GM04503 (cell line): Measurements from ENCODE around the gene ADCY10.
A peak's percentile ranks its signal among the peaks of the same experiment; 100 is the strongest.
"Not testable (repeated sequence)": the region's sequence is repeated elsewhere in the genome, so short reads cannot be mapped to it uniquely, and the experiment has no call there.

Source experiments
- DNase-seq: peaks from one replicate; pipeline ENCODE4 v3.0.0-alpha.2; 2012; ENCODE audit warnings: low read depth

The ADCY10 gene, protein sequence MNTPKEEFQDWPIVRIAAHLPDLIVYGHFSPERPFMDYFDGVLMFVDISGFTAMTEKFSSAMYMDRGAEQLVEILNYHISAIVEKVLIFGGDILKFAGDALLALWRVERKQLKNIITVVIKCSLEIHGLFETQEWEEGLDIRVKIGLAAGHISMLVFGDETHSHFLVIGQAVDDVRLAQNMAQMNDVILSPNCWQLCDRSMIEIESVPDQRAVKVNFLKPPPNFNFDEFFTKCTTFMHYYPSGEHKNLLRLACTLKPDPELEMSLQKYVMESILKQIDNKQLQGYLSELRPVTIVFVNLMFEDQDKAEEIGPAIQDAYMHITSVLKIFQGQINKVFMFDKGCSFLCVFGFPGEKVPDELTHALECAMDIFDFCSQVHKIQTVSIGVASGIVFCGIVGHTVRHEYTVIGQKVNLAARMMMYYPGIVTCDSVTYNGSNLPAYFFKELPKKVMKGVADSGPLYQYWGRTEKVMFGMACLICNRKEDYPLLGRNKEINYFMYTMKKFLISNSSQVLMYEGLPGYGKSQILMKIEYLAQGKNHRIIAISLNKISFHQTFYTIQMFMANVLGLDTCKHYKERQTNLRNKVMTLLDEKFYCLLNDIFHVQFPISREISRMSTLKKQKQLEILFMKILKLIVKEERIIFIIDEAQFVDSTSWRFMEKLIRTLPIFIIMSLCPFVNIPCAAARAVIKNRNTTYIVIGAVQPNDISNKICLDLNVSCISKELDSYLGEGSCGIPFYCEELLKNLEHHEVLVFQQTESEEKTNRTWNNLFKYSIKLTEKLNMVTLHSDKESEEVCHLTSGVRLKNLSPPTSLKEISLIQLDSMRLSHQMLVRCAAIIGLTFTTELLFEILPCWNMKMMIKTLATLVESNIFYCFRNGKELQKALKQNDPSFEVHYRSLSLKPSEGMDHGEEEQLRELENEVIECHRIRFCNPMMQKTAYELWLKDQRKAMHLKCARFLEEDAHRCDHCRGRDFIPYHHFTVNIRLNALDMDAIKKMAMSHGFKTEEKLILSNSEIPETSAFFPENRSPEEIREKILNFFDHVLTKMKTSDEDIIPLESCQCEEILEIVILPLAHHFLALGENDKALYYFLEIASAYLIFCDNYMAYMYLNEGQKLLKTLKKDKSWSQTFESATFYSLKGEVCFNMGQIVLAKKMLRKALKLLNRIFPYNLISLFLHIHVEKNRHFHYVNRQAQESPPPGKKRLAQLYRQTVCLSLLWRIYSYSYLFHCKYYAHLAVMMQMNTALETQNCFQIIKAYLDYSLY (N-terminal part only)

GRCh38 chr1:167913895-167914496 is at the start of gene ADCY10:
ADCY10 (minus strand) TSS chr1:167914134; CDS start chr1:167905140, 8,994 bp downstream.
- DNase-seq: no peak

- no peak for DNase-seq
Measured at GRCh38 chr1:167957710-167958109, 43.8 kb upstream of the ADCY10 start.

GRCh38 chr1:167955915-167956314 is 42.0 kb upstream of the ADCY10 start:
- DNase-seq: no peak

- DNase-seq: no peak
Measured at GRCh38 chr1:167950569-167950968, 36.6 kb upstream of the ADCY10 start.

DNA sequence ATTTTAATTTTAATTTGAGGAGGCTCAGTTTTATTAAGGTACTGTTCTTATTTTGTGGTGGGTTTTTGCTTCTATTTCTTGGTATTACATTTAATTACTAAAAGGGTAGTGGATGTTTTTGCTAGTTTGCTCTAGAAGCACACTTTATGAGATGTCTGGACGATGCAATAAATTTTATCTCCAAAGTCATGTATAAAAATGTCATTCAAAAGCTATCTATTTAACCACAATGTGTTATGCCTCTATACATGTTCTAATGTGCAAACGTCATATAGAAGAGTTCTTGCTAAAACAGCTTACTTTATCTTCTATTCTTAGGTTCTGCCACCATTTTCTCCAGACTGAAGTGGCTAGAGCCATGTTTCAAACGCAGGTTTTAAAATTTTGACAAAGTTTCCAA is 35.9 kb upstream of the ADCY10 start:
- DNase-seq: no peak

- no peak for DNase-seq
Measured at GRCh38 chr1:167947733-167948132, 33.8 kb upstream of the ADCY10 start.

GRCh38 chr1:167943541-167943940 is 29.6 kb upstream of the ADCY10 start:
- no peak for DNase-seq

DNA sequence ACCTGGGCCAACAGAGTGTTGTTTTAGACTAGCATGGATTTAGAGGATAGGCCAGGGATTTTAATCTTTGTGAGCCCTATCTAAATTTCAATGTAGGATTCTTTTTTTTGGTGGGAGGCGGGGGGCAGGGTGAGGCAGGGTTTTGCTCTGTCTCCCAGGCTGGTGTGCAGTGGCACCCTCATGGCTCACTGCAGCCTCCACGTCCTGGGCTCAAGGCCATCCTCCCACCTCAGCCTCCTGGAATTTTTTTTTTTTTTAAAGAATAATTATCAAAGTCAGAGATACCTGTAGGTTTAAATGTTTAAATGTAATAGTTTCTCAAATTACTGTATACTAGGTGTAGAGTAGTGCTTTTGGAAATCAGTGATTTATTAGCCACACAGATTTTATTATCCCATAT is 26.3 kb upstream of the ADCY10 start:
- no peak for DNase-seq

- DNase-seq: no peak
Measured at GRCh38 chr1:167938080-167938636, 24.2 kb upstream of the ADCY10 start.

GRCh38 chr1:167937709-167938010 is 23.7 kb upstream of the ADCY10 start:
- DNase-seq: no peak

GRCh38 chr1:167936930-167937708 is 23.2 kb upstream of the ADCY10 start, which contains the start of gene MPC2:
MPC2 (minus strand) TSS chr1:167937072; CDS start chr1:167935841, 1,231 bp downstream.
- peak; percentile 40 for DNase-seq

DNA sequence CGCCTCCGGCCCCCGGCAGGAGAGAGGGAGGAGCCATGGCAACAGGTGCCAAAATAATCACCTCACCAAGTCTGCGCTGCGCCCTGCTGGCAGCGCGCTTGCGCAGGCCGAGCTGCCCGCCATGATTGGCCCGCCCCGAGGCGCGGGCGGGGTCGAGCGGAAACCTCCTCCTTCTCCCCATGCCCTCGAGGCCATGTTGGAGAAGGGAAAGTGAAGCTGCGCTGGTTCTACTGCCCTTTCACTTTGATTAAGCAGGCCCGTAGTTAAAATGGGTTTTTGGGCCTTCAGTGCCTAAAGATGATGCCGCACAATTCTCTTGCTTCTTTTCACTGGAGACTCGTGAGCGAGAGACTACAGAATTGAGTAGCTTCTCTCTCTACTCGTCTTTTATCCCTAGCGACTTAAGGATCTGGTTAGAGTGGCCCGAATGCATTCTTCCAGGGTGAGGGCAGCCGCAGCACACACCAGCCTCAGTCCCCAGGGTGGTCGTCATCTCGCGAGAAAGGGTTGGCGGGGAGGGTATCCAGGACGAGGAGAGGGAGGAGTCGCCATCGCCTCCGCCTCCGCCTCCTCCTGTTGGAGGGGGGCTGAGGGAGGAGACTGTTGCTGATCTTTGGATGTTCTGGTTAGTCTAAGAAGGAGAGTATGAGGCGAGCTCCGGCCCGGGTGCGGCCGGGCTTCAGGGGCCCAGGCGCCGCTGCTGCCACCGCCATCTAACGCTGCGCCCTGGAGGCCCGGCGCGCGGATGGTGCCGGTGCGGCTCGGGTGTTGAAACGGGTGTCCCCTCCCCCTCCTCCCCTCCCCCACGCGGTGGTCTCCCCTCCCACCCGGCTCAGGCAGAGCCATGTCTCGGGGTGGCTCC is 22.4 kb upstream of the ADCY10 start, which contains the start of gene DCAF6:
DCAF6 (plus strand) TSS at position 616 of the 862 bp plus-strand sequence; CDS start at position 845, 229 bp downstream.
- peak; percentile 93 for DNase-seq

- peak; percentile 14 for DNase-seq
Measured at GRCh38 chr1:167935216-167936067, 21.5 kb upstream of the ADCY10 start.

DNA sequence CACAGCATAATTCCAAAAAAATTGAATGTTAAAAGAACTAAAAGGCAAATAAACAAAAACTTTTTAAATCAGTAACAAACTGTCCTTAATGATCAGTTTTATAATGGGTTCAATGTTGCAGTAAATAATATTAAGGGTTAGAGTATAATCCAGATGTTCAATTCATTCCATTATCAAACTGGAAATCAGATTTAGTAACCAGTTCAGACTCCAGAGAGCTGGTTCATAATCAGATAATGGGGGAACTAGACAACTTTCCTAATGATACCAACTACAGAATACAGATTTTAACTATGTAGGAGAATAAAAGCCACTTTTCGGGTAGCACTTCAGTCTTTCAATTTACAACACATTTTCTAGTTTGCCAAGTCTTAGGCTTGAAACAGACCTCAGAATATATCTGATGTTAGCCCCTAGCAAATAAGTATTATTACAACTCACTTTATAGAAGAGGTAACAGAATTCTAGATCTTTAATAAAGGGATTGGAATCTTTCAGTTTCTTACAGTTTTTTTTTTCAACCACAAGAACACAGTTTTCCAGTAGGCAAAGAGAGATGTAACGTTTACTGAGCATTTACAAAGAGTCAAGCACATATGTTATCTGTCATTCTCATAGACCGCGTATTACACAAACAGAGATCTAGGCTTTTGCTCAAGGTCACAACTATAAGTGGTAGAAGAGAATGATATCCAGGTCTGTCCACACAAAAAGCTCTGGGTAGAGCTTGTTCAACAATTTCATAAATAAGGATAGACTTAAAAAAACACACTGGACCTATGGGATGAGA is 20.7 kb upstream of the ADCY10 start:
- no peak for DNase-seq

DNA sequence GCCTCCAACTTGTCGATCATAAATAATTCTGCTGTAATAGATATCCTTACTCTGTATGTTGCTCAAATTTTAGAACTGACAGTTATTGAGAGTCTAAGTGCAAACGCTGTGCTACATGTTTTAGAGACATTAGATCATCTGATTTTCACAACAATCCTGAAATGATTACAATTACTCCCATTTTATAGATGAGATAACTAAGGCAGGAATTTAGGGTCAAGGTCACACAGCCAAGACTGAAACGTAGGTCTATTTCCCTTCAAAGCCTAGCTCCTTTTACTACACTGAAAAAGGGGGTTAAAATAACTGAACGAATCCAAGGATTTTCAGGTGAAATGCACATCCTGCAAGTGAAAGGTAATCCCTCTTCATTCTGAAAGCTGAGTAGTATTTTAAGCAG is 19.9 kb upstream of the ADCY10 start:
- DNase-seq: no peak

DNA sequence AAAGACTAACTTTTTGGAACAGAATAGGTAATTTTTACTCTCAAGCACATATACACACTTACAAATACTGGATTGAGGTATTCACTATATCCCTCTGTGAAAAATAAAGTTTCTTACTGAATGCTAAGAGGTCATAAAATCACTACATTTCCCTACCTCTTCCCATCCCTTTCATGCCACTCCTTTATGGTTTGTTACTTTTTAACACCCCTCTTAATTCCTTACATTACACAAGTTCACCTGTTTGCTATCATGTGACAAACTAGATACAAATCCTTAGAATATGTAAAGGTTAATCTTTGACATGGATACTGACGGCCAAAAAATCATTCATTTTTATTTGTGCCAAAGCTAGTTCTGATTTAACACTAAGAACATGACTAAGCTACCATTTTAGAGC is 15.8 kb upstream of the ADCY10 start:
- no peak for DNase-seq

GRCh38 chr1:167928919-167929318 is 15.0 kb upstream of the ADCY10 start:
- not testable (repeated sequence) for DNase-seq

GRCh38 chr1:167928457-167928852 is 14.5 kb upstream of the ADCY10 start:
- no peak for DNase-seq
